A673 (cell line): ENCODE data around the gene COL4A4. TPM values are rescaled to one million over a fixed set of nuclear protein-coding genes. Genes with fewer than 3 reads are reported as not detected.

Experiments used
- BruUV-seq: library from RNA; stranded (reverse); fragments of 400-500 nt; replicated peaks from 2 replicates; lab custom pipeline; 2021; lab: Mats Ljungman, UMichigan
- CTCF ChIA-PET: fragments of 300-600 bp; sonication (Branson Sonifier 250); formaldehyde crosslinking; loops from one replicate; lab custom pipeline; 2022; ENCODE audit warnings: antibody characterized with exemption; lab: Charles Lee
- POLR2A ChIA-PET: fragments of 300-600 bp; sonication (Branson Sonifier 250); formaldehyde crosslinking; loops from one replicate; lab custom pipeline; 2022; ENCODE audit warnings: antibody characterized with exemption; ENCODE audit not compliant: low non-redundant PET; lab: Charles Lee
- DNase-seq: peaks from one replicate; pipeline ENCODE4 v3.0.0-alpha.2; 2015; ENCODE audit warnings: low spot score
- H3K27ac ChIP-seq: fragments of 200-600 bp; sonication (generic); 2 replicates; pipeline ENCODE4 v1.5.1; 2016; ENCODE audit warnings: mixed run types, low read depth, mild to moderate bottlenecking, mixed read lengths, antibody characterized with exemption, low read length; ENCODE audit not compliant: poor library complexity, severe bottlenecking
- H3K27me3 ChIP-seq: fragments of 200-600 bp; sonication (generic); replicated peaks from 2 replicates; pipeline ENCODE4 v1.6.1; 2017; ENCODE audit warnings: mixed run types, low read depth, mild to moderate bottlenecking, mixed read lengths, antibody characterized with exemption, low read length; ENCODE audit not compliant: insufficient read depth, poor library complexity
- H3K36me3 ChIP-seq: fragments of 200-600 bp; sonication (generic); 2 replicates; pipeline ENCODE4 v1.6.1; 2016; ENCODE audit warnings: mixed run types, mild to moderate bottlenecking, mixed read lengths, antibody characterized with exemption, low read length; ENCODE audit not compliant: insufficient read depth, poor library complexity, severe bottlenecking
- H3K4me1 ChIP-seq: fragments of 200-600 bp; sonication (generic); 2 replicates; pipeline ENCODE4 v1.6.1; 2017; ENCODE audit warnings: mixed run types, mild to moderate bottlenecking, mixed read lengths, antibody characterized with exemption, low read length; ENCODE audit not compliant: insufficient read depth, poor library complexity, severe bottlenecking
- H3K4me3 ChIP-seq: fragments of 200-600 bp; sonication (generic); 2 replicates; pipeline ENCODE4 v1.5.1; 2016; ENCODE audit warnings: low read depth, mixed run types, mild to moderate bottlenecking, mixed read lengths, low read length; ENCODE audit not compliant: poor library complexity, severe bottlenecking
- H3K9me3 ChIP-seq: fragments of 200-600 bp; sonication (generic); 2 replicates; pipeline ENCODE4 v1.6.1; 2016; ENCODE audit warnings: mixed run types, low read depth, mild to moderate bottlenecking, mixed read lengths, antibody characterized with exemption, low read length; ENCODE audit not compliant: poor library complexity, severe bottlenecking
- CTCF ChIP-seq: fragments of 300-800, 200-600 bp; sonication (generic); conservative IDR thresholded peaks from 2 replicates; pipeline ENCODE4 v1.5.1; 2017; ENCODE audit warnings: low read depth, mild to moderate bottlenecking, antibody characterized with exemption, low read length, moderate library complexity, mixed read lengths
- EZH2 ChIP-seq: fragments of 200-600 bp; sonication (generic); IDR thresholded peaks from 2 replicates; pipeline ENCODE4 v1.6.1; 2017; ENCODE audit warnings: borderline replicate concordance, low read depth, mild to moderate bottlenecking, mixed read lengths, antibody characterized with exemption, low read length; ENCODE audit not compliant: poor library complexity, severe bottlenecking
- intact Hi-C: fragments of 100-400 bp; cut with micrococcal nuclease; formaldehyde crosslinking; loops from one replicate; pipeline ENCODE4 v1.10.0; 2022; ENCODE audit not compliant: unreplicated experiment
- total RNA-seq: library from RNA; stranded (reverse); gene quantifications from 2 replicates; pipeline ENCODE4 v1.2.3, GENCODE V29; 2021

The COL4A4 gene
- total RNA-seq, 1 experiment from 2014 or later: not detected

DNA sequence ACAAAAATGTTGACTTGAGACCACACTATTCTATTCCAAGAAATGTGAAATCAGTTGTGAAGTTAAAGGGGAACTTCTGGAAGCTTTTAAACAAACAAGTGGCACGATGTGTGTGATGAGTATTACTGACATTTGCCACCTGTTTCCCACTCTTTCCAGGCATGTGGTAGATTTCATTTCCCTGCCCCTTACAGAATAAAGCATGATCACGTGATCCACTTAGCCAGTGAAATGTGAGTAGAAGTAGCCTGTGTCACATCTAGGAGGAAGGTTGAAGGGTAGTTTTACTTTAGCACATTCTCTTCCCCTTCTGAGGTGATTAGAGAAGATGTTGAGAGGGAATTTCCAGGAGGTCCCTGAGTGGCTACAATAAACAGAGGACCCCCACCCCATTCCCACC is 3.8 kb downstream of the COL4A4 start:
- Histone ChIP-seq H3K9me3 (no peaks in the 10 kb centered on the region), H3K27me3 (peaks cover 42% of the 10 kb centered on the region), H3K36me3 (no peaks in the 10 kb centered on the region), H3K4me3 (no peak overlapping the region), H3K27ac (no peak overlapping the region), H3K4me1 (peaks cover 7% of the 10 kb centered on the region)
- CTCF ChIA-PET: no interaction called here
- TF ChIP-seq EZH2 (no peak), CTCF (no peak)
- POLR2A ChIA-PET: no interaction called here
- BruUV-seq: no TSS peak
- DNase-seq: no peak
- intact Hi-C loops: no loop called here

GRCh38 chr2:227154986-227155774 is 8.8 kb downstream of the COL4A4 start:
- Histone ChIP-seq H3K9me3 (no peaks in the 10 kb centered on the region), H3K4me3 (no peak overlapping the region), H3K36me3 (no peaks in the 10 kb centered on the region), H3K27ac (no peak overlapping the region), H3K4me1 (no peaks in the 10 kb centered on the region), H3K27me3 (peaks cover 15% of the 10 kb centered on the region)
- ChIA-PET POLR2A (no interaction called here), CTCF (no interaction called here)
- DNase-seq: no peak
- no TSS peak for BruUV-seq
- intact Hi-C loops: no loop called here
- TF ChIP-seq EZH2: no peak
- TF ChIP-seq CTCF: no peak

DNA sequence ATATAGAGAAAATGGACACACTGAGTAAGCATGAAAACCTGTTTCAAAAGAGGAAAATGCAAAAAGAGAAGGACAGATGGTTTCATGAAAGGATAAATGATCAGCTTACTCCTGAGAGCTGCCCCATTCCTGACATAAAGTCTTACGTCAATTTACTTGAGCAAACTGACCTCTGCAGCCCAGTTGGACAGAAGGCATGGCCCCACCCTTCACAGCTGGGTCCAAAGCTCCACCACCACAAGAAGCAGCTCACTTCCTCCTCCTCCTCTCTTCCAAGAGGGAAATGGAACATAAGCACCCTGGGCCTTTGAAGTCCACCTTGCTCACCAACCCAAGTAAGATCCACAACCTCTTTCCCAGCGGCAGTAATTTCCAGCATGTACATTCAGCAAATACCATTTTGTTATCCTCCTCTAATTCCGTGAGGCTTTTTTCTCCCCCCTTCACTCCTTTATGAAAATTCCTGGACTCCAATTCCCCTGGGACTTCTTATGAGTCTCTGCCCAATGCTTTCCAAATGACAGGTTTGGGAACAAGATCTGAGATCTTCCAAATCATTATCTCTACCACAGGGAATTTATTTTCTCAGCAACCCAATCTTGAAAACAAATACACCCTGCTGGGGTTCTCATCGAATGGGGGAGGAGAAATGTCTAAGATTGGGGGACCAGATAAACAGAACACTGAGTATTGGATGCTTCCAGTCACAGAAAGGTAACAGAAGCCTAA is 10.1 kb downstream of the COL4A4 start:
- intact Hi-C loops: no loop called here
- TF ChIP-seq EZH2: no peak
- no peak for TF ChIP-seq CTCF
- Histone ChIP-seq H3K27ac (no peak overlapping the region), H3K4me1 (no peaks in the 10 kb centered on the region), H3K36me3 (no peaks in the 10 kb centered on the region), H3K9me3 (no peaks in the 10 kb centered on the region), H3K27me3 (peaks cover 15% of the 10 kb centered on the region), H3K4me3 (no peak overlapping the region)
- no TSS peak for BruUV-seq
- no peak for DNase-seq
- ChIA-PET CTCF (no interaction called here), POLR2A (no interaction called here)
